GM21367 (cell line): Measurements from ENCODE around the gene ADAMTS16.

Experiments used
- ATAC-seq: cut with Tn5 transposase; IDR thresholded peaks from one replicate; pipeline ENCODE4 v1.9.1; 2021; ENCODE audit not compliant: unreplicated experiment

Gene ADAMTS16

DNA sequence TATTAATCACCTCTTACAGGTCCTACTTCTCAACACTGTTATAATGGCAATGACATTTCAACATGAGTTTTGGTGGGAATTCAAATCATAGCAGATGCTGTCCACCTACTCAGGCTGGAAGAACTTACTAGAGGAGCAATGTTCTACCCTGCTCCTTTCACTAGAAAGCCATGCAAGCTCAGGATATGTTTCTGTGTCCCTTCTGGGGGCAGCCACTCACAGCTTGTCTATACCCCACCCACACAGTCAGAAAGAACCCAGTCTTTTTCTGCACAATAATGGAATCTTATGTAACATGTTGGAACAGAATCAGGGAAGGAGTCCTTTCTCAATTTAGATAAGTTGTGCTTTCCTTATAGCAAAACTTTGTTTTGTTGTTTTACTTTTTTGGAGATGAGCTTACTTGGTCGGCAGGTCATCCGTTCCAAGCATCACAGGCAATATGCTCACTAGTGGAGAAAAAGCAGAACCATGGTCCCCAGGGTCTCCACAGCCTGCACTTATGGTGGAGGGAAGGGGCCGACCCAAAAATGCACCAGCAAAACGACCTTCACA lies 229.0 kb downstream of the ADAMTS16 start:
- ATAC-seq: no peak
